ENCODE results near the gene DGKQ.

GRCh38 chr4:930827-931193, 42.6 kb downstream of the DGKQ start:
- no peak for TF ChIP-seq CTCF (IDR thresholded peaks at IDR 0.05)
- no peak for TF ChIP-seq CHD2 (IDR thresholded peaks at IDR 0.05; ENCODE audit: low read length, partially characterized antibody)
- TF ChIP-seq REST (IDR thresholded peaks at IDR 0.05): no peak
- no peak for TF ChIP-seq SMC3 (IDR thresholded peaks at IDR 0.05)

Measured in A549 (cell line).